ENCODE results near the gene UHMK1.
A peak's percentile ranks its signal among the peaks of the same experiment; 100 is the strongest.
"Not testable (repeated sequence)": the region's sequence is repeated elsewhere in the genome, so short reads cannot be mapped to it uniquely, and the experiment has no call there.

The UHMK1 gene

DNA sequence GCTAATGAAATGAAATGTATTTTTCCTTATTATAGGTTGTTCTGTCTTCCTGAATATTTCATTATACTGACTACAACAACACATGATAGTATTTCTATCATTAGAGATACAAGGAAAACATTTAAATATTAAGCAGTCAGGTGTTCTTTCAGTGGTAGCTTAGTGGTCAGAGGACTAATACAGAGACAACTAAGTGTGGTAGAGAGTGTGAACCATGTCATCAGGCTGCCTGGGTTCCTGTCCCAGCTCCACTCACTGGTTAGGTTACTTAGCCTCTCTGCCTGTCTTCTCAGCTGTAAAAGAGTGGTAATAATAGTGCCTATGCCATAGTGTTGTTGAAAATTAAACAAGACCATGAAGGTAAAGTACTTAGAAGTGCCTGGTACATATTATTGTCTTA lies 67.8 kb downstream of the UHMK1 start:
- H2AFZ ChIP-seq (ENCODE audit: low read length, unreplicated experiment), result no peak overlapping the region
- peaks cover 53% of the 10 kb centered on the region for H3K4me1 ChIP-seq (ENCODE audit: control insufficient read depth, insufficient read depth, low read length, unreplicated experiment)
- no peak overlapping the region for H3K27ac ChIP-seq (ENCODE audit: low read depth, low read length)

DNA sequence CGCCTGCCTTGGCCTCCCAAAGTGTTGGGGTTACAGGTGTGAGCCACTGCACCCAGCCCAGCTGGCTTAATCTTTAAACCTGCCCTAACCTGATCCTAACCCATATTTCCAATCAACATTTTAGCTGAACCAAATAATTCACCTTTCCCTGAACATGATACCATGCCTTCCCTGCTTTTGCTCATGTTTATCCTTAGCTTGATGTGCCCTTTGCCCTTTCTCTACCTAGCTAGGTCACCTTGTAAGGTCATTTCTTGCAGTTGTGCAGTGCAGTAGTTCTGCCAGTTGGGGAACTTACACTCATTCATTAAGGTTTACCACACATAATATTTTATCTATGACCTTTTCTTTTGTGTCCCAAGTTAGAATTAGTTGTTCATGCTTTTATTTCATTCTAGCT lies 69.3 kb downstream of the UHMK1 start:
- H3K27me3 ChIP-seq (ENCODE audit: insufficient read depth, low read length), result no peaks in the 10 kb centered on the region
- H3K4me1 ChIP-seq (ENCODE audit: control insufficient read depth, insufficient read depth, low read length, unreplicated experiment), result peaks cover 59% of the 10 kb centered on the region
- H3K79me2 ChIP-seq (ENCODE audit: control insufficient read depth, insufficient read depth, low read length, unreplicated experiment), result peaks cover 98% of the 10 kb centered on the region
- H3K27ac ChIP-seq (ENCODE audit: low read depth, low read length), result no peak overlapping the region
- H2AFZ ChIP-seq (ENCODE audit: low read length, unreplicated experiment), result no peak overlapping the region
- peaks cover 45% of the 10 kb centered on the region for H3K36me3 ChIP-seq (ENCODE audit: insufficient read depth, low read length)
- no peak overlapping the region for H3K4me3 ChIP-seq (ENCODE audit: low read depth, low read length)

More for the DNA sequence above, 67.8 kb downstream of the UHMK1 start:
- H3K27me3 ChIP-seq (ENCODE audit: insufficient read depth, low read length), result no peaks in the 10 kb centered on the region
- peak overlapping the region; percentile 88; the same call in 1 of the 2 replicates for H3K4me3 ChIP-seq (ENCODE audit: low read depth, low read length)
- H3K79me2 ChIP-seq (ENCODE audit: control insufficient read depth, insufficient read depth, low read length, unreplicated experiment), result peaks cover 88% of the 10 kb centered on the region
- H3K36me3 ChIP-seq (ENCODE audit: insufficient read depth, low read length), result peaks cover 41% of the 10 kb centered on the region

DNA sequence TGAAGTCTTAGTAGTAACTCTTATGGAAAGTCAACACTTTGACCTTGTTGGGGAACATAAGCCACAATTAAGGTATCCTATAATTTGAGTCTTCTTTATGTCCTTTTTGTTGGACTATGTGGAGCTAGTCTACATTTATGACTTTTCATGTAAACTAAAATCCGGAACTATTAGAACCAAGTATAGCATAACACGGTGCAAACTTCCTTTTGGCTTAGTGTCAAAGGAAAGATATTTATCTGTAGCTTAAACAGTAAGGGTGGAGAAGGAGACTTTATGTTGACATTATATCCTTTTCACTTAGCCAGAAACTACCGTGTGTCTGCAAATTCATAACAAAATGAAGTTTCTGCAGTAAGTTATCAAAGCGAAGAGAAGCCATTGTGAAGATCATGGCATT lies 71.2 kb downstream of the UHMK1 start:
- H3K4me1 ChIP-seq (ENCODE audit: control insufficient read depth, insufficient read depth, low read length, unreplicated experiment), result peaks cover 64% of the 10 kb centered on the region
- no peak overlapping the region for H2AFZ ChIP-seq (ENCODE audit: low read length, unreplicated experiment)
- H3K27me3 ChIP-seq (ENCODE audit: insufficient read depth, low read length), result no peaks in the 10 kb centered on the region
- H3K27ac ChIP-seq (ENCODE audit: low read depth, low read length), result no peak overlapping the region
- H3K4me3 ChIP-seq (ENCODE audit: low read depth, low read length), result no peak overlapping the region
- peaks cover 52% of the 10 kb centered on the region for H3K36me3 ChIP-seq (ENCODE audit: insufficient read depth, low read length)
- peaks cover 98% of the 10 kb centered on the region for H3K79me2 ChIP-seq (ENCODE audit: control insufficient read depth, insufficient read depth, low read length, unreplicated experiment)

DNA sequence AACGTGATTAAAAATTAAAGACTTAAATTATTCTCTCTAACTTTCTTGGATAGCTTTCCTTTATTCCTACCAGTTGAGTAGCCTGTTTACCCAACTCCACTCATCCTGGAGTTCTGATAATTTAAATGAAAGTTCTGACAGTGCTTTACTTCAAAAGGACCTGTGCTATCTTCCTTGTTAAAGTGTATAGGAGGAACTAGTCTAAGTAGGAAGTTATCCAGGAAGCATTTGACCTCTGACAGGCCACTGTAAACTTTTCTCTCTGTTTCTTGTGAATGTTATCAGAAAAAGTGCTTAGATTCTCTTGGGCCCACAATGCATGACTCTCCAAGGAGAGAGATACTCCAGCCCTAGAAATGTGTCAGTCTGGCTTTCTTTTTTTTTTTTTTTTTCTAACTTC lies 73.1 kb downstream of the UHMK1 start:
- Histone ChIP-seq H3K27ac (ENCODE audit: low read depth, low read length) (peak overlapping the region; percentile 24; the same call in 1 of the 2 replicates), H2AFZ (ENCODE audit: low read length, unreplicated experiment) (no peak overlapping the region), H3K4me1 (ENCODE audit: control insufficient read depth, insufficient read depth, low read length, unreplicated experiment) (peaks cover 47% of the 10 kb centered on the region), H3K27me3 (ENCODE audit: insufficient read depth, low read length) (no peaks in the 10 kb centered on the region), H3K36me3 (ENCODE audit: insufficient read depth, low read length) (peaks cover 56% of the 10 kb centered on the region), H3K4me3 (ENCODE audit: low read depth, low read length) (no peak overlapping the region), H3K79me2 (ENCODE audit: control insufficient read depth, insufficient read depth, low read length, unreplicated experiment) (peaks cover 94% of the 10 kb centered on the region)

DNA sequence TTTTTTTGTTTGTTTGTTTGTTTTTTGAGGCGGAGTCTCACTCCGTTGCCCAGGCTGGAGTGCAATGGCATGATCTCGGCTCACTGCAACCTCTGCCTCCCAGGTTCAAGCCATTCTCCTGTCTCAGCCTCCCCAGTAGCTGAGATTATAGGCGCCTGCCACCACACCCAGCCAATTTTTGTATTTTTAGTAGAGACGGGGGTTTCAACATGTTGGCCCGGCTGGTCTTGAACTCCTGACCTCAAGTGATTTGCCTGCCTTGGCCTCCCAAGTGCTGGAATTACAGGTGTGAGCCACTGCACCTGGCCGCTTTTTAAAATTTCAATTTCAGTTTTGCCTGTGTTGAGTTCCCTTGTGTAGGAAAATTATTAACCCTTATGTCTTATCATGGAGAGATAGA lies 73.5 kb downstream of the UHMK1 start:
- H3K27ac ChIP-seq (ENCODE audit: low read depth, low read length); H3K4me3 ChIP-seq (ENCODE audit: low read depth, low read length): not testable (repeated sequence)
- peaks cover 94% of the 10 kb centered on the region for H3K79me2 ChIP-seq (ENCODE audit: control insufficient read depth, insufficient read depth, low read length, unreplicated experiment)

DNA sequence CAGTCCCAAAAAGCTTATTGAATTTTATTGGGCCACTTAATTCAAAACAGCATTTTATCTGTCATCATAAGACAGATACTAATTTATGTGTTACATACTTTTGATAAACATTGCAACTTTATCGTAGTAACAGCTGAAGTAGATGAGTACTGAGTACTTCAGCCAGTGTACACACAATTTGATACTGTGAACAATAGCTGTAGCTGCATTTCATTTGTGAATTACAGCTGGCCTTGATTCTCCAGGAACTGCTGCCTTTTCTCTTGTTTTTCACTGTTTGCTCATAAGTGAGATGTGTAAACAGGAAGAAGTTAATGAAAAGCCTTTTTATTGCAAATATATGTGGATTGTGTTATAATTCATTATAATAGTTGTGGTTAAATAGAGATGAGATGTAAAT lies 74.1 kb downstream of the UHMK1 start:
- H2AFZ ChIP-seq (ENCODE audit: low read length, unreplicated experiment), result no peak overlapping the region
- H3K4me1 ChIP-seq (ENCODE audit: control insufficient read depth, insufficient read depth, low read length, unreplicated experiment), result peaks cover 40% of the 10 kb centered on the region
- H3K27ac ChIP-seq (ENCODE audit: low read depth, low read length), result no peak overlapping the region
- H3K36me3 ChIP-seq (ENCODE audit: insufficient read depth, low read length), result peaks cover 51% of the 10 kb centered on the region
- peaks cover 94% of the 10 kb centered on the region for H3K79me2 ChIP-seq (ENCODE audit: control insufficient read depth, insufficient read depth, low read length, unreplicated experiment)
- no peaks in the 10 kb centered on the region for H3K27me3 ChIP-seq (ENCODE audit: insufficient read depth, low read length)
- H3K4me3 ChIP-seq (ENCODE audit: low read depth, low read length), result peak overlapping the region; percentile 33

More for the DNA sequence above, 73.5 kb downstream of the UHMK1 start:
- H3K27me3 ChIP-seq (ENCODE audit: insufficient read depth, low read length); H2AFZ ChIP-seq (ENCODE audit: low read length, unreplicated experiment): not testable (repeated sequence)
- Histone ChIP-seq H3K4me1 (ENCODE audit: control insufficient read depth, insufficient read depth, low read length, unreplicated experiment) (peaks cover 42% of the 10 kb centered on the region), H3K36me3 (ENCODE audit: insufficient read depth, low read length) (peaks cover 52% of the 10 kb centered on the region)

DNA sequence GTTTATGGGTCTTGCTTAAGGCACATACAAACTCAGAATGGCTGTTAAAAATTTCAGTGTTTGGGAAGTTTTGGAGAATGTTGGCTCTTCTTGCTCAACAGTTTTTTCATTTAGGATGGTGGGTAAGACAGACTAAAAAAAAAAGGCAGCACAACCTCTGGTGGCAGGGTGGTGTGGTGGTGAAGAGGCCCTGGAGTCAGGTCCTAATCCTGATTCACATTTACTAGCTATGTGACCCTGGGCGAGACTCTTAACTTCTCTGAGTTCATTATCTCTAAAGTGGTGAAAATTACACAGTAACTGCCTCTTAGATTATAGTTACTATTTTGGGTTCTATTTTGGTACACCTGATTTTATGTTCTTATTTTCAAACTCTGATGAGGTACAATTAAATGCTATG lies 75.5 kb downstream of the UHMK1 start:
- no peaks in the 10 kb centered on the region for H3K27me3 ChIP-seq (ENCODE audit: insufficient read depth, low read length)
- H3K27ac ChIP-seq (ENCODE audit: low read depth, low read length), result 0 out of 2 replicates have a peak overlapping the region, but pooled peaks have one; percentile 1
- H3K4me1 ChIP-seq (ENCODE audit: control insufficient read depth, insufficient read depth, low read length, unreplicated experiment), result peaks cover 34% of the 10 kb centered on the region
- no peak overlapping the region for H3K4me3 ChIP-seq (ENCODE audit: low read depth, low read length)
- peaks cover 89% of the 10 kb centered on the region for H3K79me2 ChIP-seq (ENCODE audit: control insufficient read depth, insufficient read depth, low read length, unreplicated experiment)
- no peak overlapping the region for H2AFZ ChIP-seq (ENCODE audit: low read length, unreplicated experiment)
- peaks cover 43% of the 10 kb centered on the region for H3K36me3 ChIP-seq (ENCODE audit: insufficient read depth, low read length)

DNA sequence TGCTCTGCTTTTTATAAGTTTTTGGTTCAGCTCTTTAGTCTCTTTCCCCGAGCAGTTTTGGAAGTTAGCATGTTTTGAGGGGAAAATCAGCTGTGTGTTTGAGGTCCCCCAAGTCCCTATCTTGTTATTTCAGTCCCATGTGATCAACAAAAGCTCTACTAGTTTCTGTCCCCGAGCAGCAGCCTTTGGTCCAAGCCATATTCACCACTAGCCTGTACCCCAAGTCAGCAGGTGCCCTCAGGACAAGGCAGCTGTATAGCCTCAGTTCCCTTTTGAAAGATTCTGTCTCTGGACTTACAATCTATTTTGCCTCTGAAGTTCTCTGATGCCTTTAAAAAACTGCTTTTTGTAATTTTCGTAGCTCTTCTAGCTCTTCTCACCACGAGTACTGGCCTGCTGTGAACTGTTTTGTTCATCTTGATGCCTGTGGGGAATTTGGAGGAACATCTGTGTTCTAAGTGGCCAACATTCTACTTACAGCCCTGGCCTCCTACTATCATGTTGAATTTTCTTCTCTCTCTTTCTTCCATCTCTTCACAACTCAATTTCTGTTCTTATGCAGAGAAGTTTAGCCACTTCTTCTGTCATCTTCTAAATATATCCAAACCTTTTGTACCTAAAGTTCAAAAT lies 80.6 kb downstream of the UHMK1 start:
- no peaks in the 10 kb centered on the region for H3K27me3 ChIP-seq (ENCODE audit: insufficient read depth, low read length)
- H3K36me3 ChIP-seq (ENCODE audit: insufficient read depth, low read length), result peaks cover 44% of the 10 kb centered on the region
- no peak overlapping the region for H2AFZ ChIP-seq (ENCODE audit: low read length, unreplicated experiment)
- peaks cover 65% of the 10 kb centered on the region for H3K79me2 ChIP-seq (ENCODE audit: control insufficient read depth, insufficient read depth, low read length, unreplicated experiment)
- H3K4me1 ChIP-seq (ENCODE audit: control insufficient read depth, insufficient read depth, low read length, unreplicated experiment), result peaks cover 5% of the 10 kb centered on the region
- no peak overlapping the region for H3K4me3 ChIP-seq (ENCODE audit: low read depth, low read length)
- no peak overlapping the region for H3K27ac ChIP-seq (ENCODE audit: low read depth, low read length)

DNA sequence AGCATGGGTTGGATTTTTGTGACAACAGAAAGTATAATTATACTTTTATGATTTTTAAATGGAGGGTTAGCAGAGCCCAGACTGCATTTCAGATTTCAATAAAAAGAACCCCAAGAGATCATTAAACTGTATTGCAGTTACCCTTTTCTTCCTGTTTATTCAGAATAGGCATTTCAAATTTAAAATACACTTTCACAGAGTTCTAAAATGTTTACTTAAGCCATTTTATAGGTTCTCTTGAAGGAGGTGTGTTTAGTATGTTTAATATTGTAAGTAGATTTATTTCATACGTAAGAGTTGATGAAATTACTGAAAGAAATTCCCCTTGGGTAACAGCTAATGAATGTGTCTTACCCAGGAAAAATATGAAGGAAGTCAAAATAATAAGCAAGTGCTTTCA lies 81.3 kb downstream of the UHMK1 start:
- no peaks in the 10 kb centered on the region for H3K4me1 ChIP-seq (ENCODE audit: control insufficient read depth, insufficient read depth, low read length, unreplicated experiment)
- no peak overlapping the region for H2AFZ ChIP-seq (ENCODE audit: low read length, unreplicated experiment)
- H3K4me3 ChIP-seq (ENCODE audit: low read depth, low read length), result no peak overlapping the region
- H3K36me3 ChIP-seq (ENCODE audit: insufficient read depth, low read length), result peaks cover 41% of the 10 kb centered on the region
- no peak overlapping the region for H3K27ac ChIP-seq (ENCODE audit: low read depth, low read length)
- H3K79me2 ChIP-seq (ENCODE audit: control insufficient read depth, insufficient read depth, low read length, unreplicated experiment), result peaks cover 58% of the 10 kb centered on the region
- no peaks in the 10 kb centered on the region for H3K27me3 ChIP-seq (ENCODE audit: insufficient read depth, low read length)
